H4 (cell line): ENCODE measurements around the gene PARG. TPM values are rescaled to one million over a fixed set of nuclear protein-coding genes. Genes with fewer than 3 reads are reported as not detected.
A peak's percentile ranks its signal among the peaks of the same experiment; 100 is the strongest.
"Not testable (repeated sequence)": the region's sequence is repeated elsewhere in the genome, so short reads cannot be mapped to it uniquely, and the experiment has no call there.

Experiments used
- DNase-seq: peaks from one replicate; pipeline ENCODE4 v3.0.0-alpha.2; 2015; ENCODE audit warnings: low spot score
- total RNA-seq: library from RNA; depleted of rRNA; stranded (reverse); fragments of >200 nt; shearing (Covaris generic); gene quantifications from 2 replicates; pipeline ENCODE4 v1.2.3, GENCODE V29; 2014

The PARG gene
- total RNA-seq, 1 experiment from 2014 or later: 24.1 TPM

DNA sequence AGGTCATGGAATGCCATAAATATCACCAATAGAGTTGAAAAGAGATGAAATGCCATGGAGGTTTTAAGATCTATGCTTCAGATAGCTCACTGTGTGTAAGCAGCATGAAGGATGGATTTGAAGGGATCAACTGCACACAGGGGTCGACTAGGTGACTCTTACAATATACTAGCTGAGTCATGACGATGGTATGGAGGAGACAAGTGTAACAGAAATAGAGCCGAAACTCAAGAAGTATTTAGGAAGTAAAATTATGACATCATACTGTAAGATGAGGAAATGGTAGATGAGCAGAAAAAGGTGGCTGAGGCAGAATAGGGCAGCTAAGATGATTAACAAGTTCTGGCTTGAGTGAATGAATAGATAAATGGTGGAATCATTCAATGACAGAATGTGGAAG is 38.0 kb downstream of the PARG start:
- not testable (repeated sequence) for DNase-seq

DNA sequence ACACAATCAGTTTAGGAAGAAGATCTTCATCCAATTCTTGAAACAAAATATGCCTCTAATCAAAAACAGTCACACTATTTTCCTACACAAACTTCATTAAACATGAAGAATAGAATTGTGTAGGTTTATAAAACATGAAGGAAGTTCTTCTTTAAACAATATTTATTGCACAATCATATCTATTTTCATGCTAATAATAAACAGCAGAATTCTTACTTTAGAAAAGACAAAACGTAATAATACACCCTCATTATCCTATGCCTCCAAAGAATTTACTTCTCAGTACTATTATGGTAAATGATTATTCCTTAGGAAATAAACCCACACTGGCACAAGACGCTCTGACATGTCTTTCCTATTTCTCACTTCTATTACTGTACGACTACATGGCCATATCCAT is 41.4 kb downstream of the PARG start:
- not testable (repeated sequence) for DNase-seq

DNA sequence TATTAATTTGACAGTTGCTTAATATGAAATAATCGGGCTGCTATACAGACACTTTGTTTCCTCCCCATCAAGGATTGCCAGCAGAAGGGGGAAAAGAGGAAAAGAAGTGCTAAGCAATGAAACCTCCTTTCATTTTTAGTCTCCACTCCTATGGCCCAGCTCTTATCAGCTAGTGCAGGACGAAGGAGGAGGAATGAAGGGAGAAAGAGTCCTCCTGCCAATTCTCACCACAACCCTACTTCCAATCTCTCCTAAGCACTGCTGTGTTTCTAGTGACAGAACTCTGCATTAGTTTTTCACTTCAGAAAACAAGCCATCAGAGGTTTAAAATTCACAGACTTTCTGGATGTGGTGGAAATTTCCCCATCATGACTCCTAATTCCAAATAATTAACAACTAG is 41.8 kb downstream of the PARG start:
- not testable (repeated sequence) for DNase-seq

DNA sequence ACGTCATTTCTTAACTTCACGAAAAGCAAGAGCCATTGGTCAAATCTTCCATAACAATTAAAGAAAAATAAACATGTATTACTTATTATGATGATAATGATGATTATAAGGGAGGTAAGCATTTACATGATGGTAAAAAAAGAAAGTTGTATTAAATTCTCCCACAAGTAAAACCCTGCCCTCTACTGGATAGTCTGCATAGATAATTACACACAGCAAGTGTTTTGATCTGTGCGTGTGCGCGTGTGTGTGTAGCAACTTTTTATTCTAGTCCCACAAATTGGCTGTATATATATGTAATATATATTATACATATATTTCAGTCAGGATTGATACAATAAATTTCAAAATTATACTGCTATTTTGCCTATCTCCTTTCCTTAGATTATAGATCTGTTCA is 51.8 kb downstream of the PARG start:
- not testable (repeated sequence) for DNase-seq

DNA sequence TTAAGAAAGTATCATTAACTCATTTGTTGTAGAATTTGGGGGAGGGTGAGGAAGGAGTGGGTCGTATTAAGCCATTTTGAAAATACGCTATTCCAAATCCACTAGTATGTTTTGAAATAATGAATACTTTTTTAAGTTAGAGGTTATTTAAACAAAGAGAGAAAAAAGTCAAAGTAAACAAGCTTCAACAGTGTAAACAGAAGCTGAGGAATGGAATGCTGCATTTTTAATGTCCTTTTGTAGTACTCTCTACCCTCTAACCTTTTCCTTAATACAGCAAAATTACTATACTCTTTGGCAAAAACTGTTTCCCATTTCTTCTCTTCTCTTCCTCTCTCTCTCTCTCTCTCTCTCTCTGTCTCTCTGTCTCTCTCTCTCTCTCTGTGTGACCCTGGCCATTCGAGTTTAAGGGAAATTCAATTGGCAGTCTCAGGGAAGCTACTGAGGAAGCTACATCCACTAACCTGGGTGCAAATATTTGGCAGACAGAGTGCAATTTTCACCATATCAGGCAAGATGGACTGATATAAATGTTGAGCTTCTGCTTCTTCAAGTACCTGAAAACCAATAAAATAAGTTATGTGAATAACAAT is 57.0 kb downstream of the PARG start:
- DNase-seq: not testable (repeated sequence)

DNA sequence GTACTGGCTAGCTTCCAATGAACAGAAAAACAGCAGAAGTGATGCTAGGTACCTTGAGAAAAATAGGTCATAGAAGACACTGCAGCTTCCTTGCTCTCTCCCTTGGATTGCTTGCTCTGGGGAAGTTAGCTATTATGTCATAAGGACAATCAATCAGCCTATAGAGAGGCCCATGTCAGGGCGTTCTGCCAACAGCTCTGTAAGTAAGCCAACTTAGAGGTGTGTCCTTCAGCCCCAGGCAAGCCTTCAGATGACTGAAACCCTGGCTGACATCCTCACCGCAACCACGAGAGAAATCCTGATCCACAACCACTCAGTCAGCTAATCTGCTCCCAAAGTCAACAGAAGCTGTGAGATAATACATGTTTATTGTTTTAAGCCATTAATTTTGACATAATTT is 58.0 kb downstream of the PARG start:
- DNase-seq: not testable (repeated sequence)

DNA sequence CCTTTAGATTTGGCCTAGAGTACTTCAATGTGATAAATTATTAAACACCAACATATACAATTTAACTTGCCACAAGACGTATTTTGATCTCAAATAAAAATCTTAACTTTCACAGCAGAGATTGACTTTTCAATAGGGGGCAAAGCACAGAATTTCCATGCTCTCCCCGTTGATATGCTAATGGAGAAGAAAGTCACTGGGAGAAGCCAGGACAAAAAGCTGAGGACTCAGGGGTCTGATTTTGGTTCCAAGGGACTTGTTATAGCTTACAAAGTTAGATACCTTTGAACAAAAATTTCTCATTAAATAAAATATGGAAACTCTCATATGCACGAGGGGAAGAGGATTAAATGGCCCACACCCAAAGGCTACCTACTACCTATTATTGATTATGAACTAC is 59.5 kb downstream of the PARG start:
- DNase-seq: not testable (repeated sequence)

DNA sequence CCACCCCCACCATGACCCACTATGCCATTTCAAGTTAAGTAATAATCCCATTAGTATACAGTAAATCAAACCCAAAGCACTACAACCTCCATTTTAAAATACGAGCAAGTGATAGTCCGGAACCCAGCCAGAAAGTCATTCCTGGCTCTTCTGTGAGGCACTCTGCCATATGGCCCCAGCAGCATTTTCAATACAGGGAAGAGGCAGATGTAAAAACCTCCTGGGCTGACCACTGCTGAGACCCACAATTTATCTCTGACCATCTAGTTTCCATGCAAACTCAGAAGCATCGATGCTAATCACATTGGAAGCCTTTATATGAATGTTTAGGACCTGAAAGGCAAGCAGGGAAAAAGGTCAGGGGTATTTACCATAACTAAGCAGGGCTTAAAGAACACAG is 69.1 kb downstream of the PARG start:
- DNase-seq: not testable (repeated sequence)

DNA sequence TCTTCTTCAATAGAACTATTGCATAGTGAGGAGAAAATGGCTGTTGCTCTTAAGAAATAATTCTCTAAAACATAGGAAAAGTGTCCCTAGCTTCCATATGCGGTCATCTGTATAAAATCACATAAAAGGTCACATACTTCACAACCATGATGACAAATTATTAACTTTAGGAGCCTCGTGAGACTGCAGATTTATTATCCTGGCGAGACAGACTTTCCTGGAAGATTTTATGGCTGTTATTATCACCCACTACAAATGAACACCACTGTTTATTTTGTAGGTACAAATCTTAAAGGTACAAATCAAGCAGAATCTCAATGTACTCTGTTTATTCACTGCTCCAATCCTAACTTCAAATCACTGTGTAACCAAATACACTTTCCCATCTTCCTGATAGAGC is 70.4 kb downstream of the PARG start:
- not testable (repeated sequence) for DNase-seq

DNA sequence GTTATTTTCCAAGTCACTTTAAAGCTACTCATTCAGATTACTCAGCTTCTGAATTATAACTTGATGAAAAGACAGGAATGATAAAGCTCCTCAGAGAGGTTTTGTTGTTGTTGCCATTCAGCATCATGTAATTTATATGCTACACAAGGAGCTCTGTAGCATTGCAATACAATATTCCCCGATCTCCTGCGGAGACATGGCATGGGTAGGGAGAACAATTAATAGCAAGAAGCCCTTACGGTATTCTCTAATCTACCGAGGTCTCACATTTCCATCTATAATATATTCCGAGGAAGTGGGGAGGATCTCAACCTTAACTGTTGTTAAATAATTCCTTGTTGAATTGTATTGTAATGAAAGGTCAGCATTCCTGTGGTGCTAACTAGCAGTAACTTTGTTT is 81.9 kb downstream of the PARG start:
- not testable (repeated sequence) for DNase-seq

DNA sequence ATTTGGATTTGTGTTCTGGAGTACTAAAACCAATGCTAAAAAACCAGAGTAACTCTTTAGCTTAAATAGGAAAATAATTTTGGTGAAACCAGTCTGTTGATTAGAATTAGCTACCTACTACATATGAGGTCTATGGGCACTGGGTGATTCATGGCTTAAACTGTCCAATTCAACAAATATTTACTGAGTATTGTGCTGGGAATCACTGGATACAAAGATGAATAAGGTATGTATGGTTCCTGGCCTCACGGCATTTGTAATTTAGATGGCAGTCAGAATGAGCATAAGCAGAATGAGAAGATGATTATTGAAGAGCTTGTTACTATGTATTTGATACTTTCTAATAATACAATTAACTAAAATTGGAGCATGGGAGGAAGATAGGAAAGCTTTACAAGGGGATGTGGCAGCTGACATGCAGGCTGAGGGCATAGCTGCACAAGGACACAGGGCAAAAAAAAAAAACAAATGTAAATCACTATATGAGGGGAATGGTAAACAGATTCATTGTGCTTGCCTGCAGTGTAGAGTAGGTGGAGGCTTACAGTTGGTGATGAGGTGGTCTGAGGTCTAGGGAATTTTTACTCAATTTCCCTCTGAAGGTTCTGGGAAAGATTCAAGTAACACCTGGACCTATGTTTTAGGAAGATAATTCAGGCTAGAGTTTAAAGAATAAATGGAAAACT is 83.0 kb downstream of the PARG start:
- DNase-seq: not testable (repeated sequence)

DNA sequence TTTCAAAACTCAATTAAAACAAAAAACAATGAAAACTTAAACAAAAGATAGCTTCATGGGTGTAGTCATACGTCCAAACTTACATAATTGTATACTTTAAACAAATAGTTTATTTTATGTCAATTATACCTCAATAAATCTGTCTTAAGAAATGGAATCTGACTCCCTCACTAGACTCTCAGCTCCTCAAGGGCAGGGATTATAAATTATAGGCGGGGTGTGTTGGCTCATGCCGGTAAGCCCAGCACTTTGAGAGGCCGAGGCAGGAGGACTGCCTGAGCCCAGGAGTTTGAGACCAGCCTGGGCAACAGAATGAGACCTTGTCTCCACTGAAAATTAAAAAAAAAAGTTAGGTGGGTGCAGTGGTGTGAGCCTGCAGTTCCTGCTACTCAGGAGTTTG is 92.3 kb downstream of the PARG start:
- DNase-seq: not testable (repeated sequence)

DNA sequence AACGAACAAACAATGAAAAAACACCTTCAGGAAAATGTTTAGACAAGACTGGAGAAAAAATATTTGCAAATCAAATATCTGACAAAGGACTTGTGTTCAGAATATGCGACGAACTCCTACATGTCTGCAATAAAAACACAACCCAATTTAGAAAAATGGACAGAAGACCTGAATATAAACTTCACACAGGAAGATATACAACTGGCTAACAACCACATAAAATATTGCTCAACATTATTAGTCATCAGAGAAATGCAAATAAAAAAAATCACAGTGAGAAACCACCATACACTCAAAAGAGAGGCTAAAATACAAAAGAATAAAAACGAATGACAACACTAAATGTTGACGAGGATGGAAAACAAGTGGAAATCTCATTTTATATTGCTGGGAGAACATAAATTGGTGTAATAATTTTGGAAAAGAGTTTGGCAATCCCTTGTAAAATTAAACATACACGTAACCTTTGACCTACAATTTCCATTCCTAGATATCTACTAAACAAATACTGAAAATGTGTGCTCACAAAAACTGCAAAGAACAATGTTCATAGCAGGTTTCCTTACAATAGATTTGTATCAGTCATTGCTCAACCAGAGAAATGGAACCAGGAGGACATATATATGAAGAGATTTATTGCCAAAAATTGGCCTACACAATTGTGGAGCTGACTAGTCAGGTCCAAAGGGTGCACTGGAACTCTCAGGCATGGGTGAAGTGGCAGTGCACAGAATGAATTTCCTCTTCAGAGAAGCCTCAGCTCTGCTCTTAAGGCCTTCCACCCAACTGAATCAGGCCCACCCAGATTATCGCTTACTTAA is 96.8 kb downstream of the PARG start:
- DNase-seq: peak; percentile 29

DNA sequence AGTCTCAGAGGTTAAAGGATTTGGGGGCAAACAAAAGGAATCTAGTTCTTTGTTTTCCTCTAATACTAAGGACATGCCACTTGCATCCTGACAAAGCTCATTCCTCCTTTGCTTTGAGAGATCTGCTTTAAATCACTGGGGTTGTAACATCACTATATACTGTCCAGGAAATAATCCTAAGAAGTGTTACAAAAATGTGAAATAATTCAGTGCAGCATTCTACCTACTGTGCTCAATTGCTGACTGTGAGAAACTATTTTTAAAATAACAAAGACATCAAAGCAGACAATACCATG is 99.5 kb downstream of the PARG start:
- not testable (repeated sequence) for DNase-seq

DNA sequence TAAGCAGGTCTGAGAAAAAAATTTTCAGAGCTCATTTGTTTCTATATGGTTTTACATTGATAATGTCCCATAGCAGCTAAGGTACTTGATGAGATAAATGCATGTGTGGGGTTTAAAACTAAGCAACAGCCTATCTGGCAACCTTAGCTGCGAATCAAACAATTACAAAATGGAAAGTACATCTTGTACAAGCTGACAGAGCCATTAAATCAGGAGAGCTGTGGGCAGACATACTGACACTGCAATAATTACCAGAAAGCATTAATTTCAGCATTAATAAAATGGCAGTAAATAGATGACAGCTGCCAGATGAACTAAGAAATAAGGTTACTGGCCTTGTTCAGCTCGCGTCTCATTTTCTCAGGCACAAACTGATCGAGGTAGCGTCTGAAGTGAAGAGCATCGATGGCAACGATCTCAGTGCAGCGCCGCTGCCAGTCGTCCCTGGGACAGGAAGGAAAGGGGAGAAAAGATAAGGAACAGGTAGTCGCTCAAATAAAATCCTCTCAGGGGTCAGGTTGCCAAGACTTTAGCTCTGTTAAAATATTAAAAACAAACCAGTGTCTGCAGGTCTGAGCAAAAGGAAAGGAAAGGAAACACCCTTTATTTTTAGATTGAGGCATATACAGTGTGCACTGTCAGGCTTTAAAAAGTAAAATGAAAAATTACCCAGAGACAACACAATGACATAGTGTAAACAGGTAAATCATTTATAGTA is 100.1 kb downstream of the PARG start:
- DNase-seq: no peak

DNA sequence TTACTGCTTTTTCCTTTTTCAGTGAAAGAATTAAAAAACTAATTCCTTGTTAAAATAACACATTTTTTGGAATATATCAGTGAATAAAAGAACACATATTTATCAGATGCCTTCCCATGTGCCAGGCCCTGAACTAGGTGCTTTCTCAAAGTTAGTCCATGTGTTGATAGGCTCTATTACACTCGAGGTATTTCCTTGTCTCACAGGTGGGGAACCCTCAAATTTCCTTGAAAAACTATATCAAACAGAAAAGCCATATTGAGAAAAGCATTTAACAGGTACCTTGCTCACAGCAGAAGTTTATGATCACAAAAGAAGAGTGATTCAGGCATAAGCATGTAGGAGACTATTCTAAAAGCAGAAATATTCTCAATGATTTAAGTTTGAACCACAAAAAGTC is 104.1 kb downstream of the PARG start:
- DNase-seq: no peak

DNA sequence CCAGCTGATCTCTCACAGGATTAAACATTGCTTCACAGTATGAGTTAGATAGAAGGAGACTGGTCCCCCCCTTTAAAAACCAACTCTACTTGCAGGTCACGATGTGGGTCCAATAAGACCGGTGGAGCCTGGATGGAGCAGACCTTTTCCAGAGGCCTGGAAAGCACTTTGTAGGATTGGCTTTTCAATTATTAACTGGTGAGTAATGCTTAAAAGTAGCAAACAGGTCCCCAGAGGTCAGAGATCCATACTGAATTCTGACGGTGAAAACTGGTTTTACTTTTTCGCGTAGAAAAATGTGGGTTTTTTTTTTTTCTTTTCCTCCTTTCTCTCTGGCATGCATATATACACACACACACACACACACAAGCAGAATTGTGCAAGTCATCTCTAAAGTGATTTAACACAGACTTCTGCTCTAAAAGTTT is 104.8 kb downstream of the PARG start:
- no peak for DNase-seq

DNA sequence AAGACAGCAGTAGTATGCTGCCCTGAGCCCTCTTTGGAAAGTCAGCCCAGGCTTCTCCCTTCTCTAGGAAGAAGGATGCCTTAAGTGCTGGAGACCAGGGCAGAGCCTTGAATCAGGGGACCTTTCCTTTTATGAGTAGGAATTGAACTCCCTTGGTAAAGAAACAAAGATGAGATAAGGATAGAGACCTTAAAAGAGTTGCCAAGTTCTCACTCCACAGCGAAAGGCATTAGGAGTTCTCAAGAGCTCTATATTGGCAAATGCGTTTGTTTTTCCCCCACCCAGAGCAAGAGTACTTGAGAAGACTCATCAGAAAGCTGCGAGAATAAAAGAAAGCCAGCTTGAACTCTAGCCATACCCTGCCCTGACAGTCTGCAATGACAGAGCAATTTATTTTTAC is 106.9 kb downstream of the PARG start:
- DNase-seq: no peak

DNA sequence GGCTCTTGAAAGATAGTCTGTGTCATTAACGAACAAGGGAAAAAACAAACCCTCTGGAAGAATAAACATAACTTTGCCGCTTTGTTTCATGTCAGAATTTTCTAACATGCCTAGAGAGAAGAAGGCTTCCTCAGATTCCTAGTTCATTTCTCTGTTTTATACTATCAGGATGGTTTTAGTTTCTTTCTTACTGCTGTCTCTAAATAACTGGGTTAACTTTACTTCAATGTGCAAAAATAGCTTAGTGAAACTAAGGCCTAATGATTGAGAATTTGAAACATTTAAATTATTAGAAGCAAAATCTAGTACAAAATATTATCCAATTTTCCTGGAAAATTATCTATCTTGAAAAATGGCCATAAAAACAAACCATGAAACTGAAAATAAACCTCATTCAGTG is 107.6 kb downstream of the PARG start:
- no peak for DNase-seq

DNA sequence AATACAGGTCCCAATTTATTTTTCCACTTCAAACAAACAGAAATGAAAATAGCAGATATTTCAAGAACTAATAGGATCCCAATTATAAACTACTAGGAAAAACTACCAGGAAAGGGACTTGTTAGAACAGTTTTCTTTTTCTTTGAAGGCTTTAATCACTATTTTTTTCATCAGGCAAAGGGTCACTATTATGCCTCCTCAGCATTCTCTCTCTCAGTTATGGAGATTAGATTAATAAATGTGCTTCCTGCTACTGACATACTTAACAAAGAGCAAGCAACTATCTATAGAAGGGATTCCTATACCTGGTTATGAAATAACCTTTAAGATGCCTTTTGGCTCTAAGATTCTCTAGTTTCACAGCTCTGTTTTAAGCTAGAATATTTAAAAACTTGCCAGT is 108.7 kb downstream of the PARG start:
- no peak for DNase-seq

DNA sequence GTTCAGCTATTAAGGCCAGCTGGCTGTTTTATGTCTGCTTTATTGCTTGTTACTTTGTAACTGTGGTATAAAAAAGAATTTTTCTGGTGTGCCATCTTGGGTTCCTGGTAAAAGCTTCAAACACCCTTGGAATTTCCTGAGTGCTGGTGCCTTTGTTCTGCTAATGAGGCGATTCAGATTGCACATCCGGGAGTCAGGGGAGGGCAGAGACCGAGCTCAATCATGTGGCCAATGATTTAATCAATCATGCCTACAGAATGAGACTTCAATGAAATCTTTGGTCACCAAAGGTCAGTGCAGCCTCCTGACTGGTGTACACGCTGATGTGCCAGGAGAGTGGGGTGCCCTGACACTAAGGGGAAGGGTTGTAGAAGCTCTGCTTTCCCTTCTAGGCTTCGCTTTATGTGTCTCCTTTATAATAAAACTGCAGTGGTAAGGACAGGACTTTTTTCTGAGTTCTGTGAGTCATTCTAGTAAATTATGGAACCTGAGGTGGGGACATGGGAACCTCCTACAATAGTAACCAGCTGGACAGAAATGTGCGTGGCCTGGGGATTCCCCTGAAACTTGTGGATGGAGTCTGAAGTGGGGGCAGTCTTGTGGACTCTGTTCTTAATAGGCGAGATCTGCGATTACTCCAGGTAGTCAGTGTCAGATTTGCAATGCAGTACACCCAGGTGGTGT is 110.3 kb downstream of the PARG start:
- no peak for DNase-seq

DNA sequence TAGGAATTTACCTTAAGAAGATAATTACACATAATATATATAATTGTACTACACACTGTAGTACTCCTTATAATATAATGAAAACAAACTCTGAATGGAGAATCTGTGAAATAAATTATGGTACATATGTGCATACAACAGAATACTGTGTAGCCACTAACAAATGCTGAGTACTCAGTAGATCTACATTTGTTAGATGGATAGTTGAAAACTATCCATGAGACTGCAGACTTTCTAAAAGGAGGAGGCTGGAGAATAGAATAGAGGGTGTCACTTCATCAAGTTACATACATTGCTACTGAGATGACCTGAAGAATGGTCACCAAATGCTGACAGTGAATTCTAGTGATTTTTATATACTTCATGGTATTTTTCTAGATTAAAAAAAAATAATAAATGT is 111.0 kb downstream of the PARG start:
- no peak for DNase-seq
